Bronchial epithelial cell (primary cell): ENCODE data around the gene PABPN1L. TPM values are rescaled to one million over a fixed set of nuclear protein-coding genes. Genes with fewer than 3 reads are reported as not detected.

Source experiments
- DNase-seq: peaks from one replicate; pipeline ENCODE4 v3.0.0-alpha.2; 2010; ENCODE audit warnings: low read depth
- FAIRE-seq: peaks from 2 replicates; lab custom pipeline; 2011; peaks lifted over from hg19 to GRCh38; lab: Jason Lieb, UNC
- H3K27me3 ChIP-seq: 2 replicates; pipeline ENCODE4 v1.5.1; 2011; ENCODE audit warnings: low read length; ENCODE audit not compliant: control insufficient read depth, insufficient read depth
- H3K36me3 ChIP-seq: 2 replicates; pipeline ENCODE4 v1.5.1; 2011; ENCODE audit warnings: low read length; ENCODE audit not compliant: control insufficient read depth, insufficient read depth
- H3K4me3 ChIP-seq: 2 replicates; pipeline ENCODE4 v1.5.1; 2011; ENCODE audit warnings: mild to moderate bottlenecking, low read depth, low read length, control low read depth
- CTCF ChIP-seq: IDR thresholded peaks from 2 replicates; pipeline ENCODE4 v1.5.1; 2011; ENCODE audit warnings: mild to moderate bottlenecking, moderate library complexity, low read length, control low read depth, inconsistent platforms; ENCODE audit not compliant: insufficient read depth, severe bottlenecking
- total RNA-seq: library from RNA; depleted of rRNA; stranded (reverse); fragments of >200 nt; gene quantifications from 2 replicates; pipeline ENCODE4 v1.2.1, GENCODE V29; 2014

Gene PABPN1L
- total RNA-seq, 1 donor from 2014 or later, result not detected

DNA sequence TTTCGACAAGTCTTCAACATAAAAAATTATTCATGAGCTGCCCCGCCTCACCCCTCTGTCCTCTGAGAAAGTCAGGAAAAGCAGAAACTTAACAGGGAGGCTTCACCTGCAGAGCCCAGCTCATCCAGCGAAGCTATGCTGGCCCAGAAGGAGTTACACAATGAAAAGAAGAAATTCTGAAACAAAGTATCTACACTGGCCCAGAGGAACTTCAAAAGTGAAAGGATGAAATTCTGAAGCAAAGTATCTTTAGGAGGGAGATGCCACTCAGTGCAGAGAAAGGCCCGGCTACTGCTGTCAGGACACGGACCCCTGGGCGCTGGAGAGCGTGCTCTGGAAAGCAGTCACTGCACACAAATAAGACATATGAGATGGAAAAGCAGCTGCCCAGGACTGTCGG is 11.3 kb downstream of the PABPN1L start:
- Histone ChIP-seq H3K4me3 (no peak overlapping the region), H3K27me3 (no peaks in the 10 kb centered on the region), H3K36me3 (peaks cover 11% of the 10 kb centered on the region)
- TF ChIP-seq CTCF, result no peak
- FAIRE-seq (no peak), DNase-seq (no peak)

- H3K27me3 ChIP-seq, result no peaks in the 10 kb centered on the region
- peaks cover 13% of the 10 kb centered on the region for H3K36me3 ChIP-seq
- DNase-seq (no peak), FAIRE-seq (no peak)
- no peak overlapping the region for H3K4me3 ChIP-seq
- no peak for TF ChIP-seq CTCF
Measured at GRCh38 chr16:88854306-88855111, 12.0 kb downstream of the PABPN1L start.

GRCh38 chr16:88853325-88853941 is 13.0 kb downstream of the PABPN1L start:
- Histone ChIP-seq H3K36me3 (peaks cover 11% of the 10 kb centered on the region), H3K4me3 (no peak overlapping the region), H3K27me3 (no peaks in the 10 kb centered on the region)
- FAIRE-seq, result no peak
- no peak for TF ChIP-seq CTCF
- no peak for DNase-seq

GRCh38 chr16:88851616-88852015 is 14.8 kb downstream of the PABPN1L start:
- no peak for TF ChIP-seq CTCF
- no peaks in the 10 kb centered on the region for H3K27me3 ChIP-seq
- no peak overlapping the region for H3K4me3 ChIP-seq
- H3K36me3 ChIP-seq, result peaks cover 12% of the 10 kb centered on the region
- FAIRE-seq (no peak), DNase-seq (no peak)

DNA sequence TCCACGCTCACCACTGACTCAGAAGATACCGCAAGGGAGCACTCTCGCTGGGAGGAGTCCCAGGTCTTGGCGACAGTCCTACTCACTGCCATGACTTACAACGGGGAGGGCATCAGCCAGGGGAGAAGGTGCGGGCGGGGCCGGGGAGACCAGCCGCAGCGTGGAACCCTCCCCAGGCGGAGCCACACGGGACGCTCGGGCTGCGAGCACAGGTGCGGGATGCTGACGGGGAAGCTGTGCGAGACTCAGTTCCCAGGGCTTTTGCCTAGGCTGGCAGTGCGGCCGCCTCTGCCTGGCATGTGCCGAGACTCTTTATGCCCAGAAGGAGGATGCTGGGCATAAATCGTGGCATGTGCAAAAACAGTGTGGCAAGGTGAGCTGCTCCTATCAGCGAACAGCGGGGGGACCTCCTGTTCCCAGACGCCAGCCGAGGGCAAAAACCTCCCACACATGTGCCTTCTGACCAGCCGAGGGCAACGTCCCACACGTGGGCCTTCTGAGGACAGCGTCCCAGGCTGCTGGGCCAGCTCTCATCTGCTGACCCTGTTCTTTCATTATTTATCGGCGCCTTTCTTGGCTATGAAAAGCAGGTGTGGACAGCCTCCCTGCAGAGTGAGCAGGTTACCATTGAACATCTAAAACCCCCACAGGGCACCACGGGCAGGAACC is 15.8 kb downstream of the PABPN1L start:
- FAIRE-seq (no peak), DNase-seq (no peak)
- no peak for TF ChIP-seq CTCF
- Histone ChIP-seq H3K36me3 (peaks cover 12% of the 10 kb centered on the region), H3K4me3 (no peak overlapping the region), H3K27me3 (no peaks in the 10 kb centered on the region)
